Neural crest cell (in vitro differentiated cells): ENCODE results near the gene GSC. TPM values are rescaled to one million over a fixed set of nuclear protein-coding genes. Genes with fewer than 3 reads are reported as not detected.

ENCODE experiments used
- DNase-seq: peaks from one replicate; pipeline ENCODE4 v3.0.0; 2021; ENCODE audit warnings: low read depth, mixed read lengths, low spot score
- H3K27ac Mint-ChIP-seq: one replicate; pipeline ENCODE4 v1.8.0; 2021; ENCODE audit warnings: mild to moderate bottlenecking, mixed read lengths; ENCODE audit not compliant: unreplicated experiment
- H3K27me3 Mint-ChIP-seq: 2 replicates; pipeline ENCODE4 v1.8.0; 2021; ENCODE audit warnings: low read depth, mild to moderate bottlenecking, mixed read lengths
- H3K36me3 Mint-ChIP-seq: 2 replicates; pipeline ENCODE4 v1.8.0; 2021; ENCODE audit warnings: low read depth, mild to moderate bottlenecking, mixed read lengths
- H3K4me1 Mint-ChIP-seq: 2 replicates; pipeline ENCODE4 v1.8.0; 2021; ENCODE audit warnings: mixed read lengths
- H3K4me3 Mint-ChIP-seq: one replicate; pipeline ENCODE4 v1.8.0; 2021; ENCODE audit warnings: mild to moderate bottlenecking, mixed read lengths
- H3K9me3 Mint-ChIP-seq: 2 replicates; pipeline ENCODE4 v1.8.0; 2021; ENCODE audit warnings: mixed read lengths
- total RNA-seq: library from RNA; stranded (reverse); gene quantifications from 2 replicates; pipeline ENCODE4 v1.2.1, GENCODE V29; 2021
- TF ChIP-seq, protein P1 (sequence below): fragments of 200-600 bp; sonication (generic); conservative IDR thresholded peaks from 2 replicates; pipeline ENCODE4 v1.5.0; 2021; ENCODE audit warnings: antibody characterized with exemption, mild to moderate bottlenecking

GSC gene
- total RNA-seq, 1 donor from 2014 or later, result not detected

- Mint-ChIP-seq H3K9me3 (no peaks in the 10 kb centered on the region), H3K4me3 (no peak overlapping the region), H3K36me3 (no peaks in the 10 kb centered on the region), H3K4me1 (peaks cover 19% of the 10 kb centered on the region), H3K27me3 (peaks cover 90% of the 10 kb centered on the region), H3K27ac (no peak overlapping the region)
- no peak for DNase-seq
- TF ChIP-seq, protein P1, sequence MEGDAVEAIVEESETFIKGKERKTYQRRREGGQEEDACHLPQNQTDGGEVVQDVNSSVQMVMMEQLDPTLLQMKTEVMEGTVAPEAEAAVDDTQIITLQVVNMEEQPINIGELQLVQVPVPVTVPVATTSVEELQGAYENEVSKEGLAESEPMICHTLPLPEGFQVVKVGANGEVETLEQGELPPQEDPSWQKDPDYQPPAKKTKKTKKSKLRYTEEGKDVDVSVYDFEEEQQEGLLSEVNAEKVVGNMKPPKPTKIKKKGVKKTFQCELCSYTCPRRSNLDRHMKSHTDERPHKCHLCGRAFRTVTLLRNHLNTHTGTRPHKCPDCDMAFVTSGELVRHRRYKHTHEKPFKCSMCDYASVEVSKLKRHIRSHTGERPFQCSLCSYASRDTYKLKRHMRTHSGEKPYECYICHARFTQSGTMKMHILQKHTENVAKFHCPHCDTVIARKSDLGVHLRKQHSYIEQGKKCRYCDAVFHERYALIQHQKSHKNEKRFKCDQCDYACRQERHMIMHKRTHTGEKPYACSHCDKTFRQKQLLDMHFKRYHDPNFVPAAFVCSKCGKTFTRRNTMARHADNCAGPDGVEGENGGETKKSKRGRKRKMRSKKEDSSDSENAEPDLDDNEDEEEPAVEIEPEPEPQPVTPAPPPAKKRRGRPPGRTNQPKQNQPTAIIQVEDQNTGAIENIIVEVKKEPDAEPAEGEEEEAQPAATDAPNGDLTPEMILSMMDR, result no peak
Measured at GRCh38 chr14:94764573-94764972, 5.3 kb downstream of the GSC start.

GRCh38 chr14:94762431-94762830 lies 7.5 kb downstream of the GSC start:
- H3K27me3 Mint-ChIP-seq, result peaks cover 79% of the 10 kb centered on the region
- no peak for DNase-seq
- H3K4me3 Mint-ChIP-seq, result no peak overlapping the region
- no peaks in the 10 kb centered on the region for H3K36me3 Mint-ChIP-seq
- TF ChIP-seq, protein P1, result no peak
- H3K27ac Mint-ChIP-seq, result no peak overlapping the region
- H3K4me1 Mint-ChIP-seq, result peaks cover 5% of the 10 kb centered on the region
- no peaks in the 10 kb centered on the region for H3K9me3 Mint-ChIP-seq

- H3K27me3 Mint-ChIP-seq, result peaks cover 75% of the 10 kb centered on the region
- H3K36me3 Mint-ChIP-seq, result no peaks in the 10 kb centered on the region
- no peaks in the 10 kb centered on the region for H3K9me3 Mint-ChIP-seq
- no peak overlapping the region for H3K27ac Mint-ChIP-seq
- DNase-seq, result no peak
- peaks cover 4% of the 10 kb centered on the region for H3K4me1 Mint-ChIP-seq
- TF ChIP-seq, protein P1, result no peak
- no peak overlapping the region for H3K4me3 Mint-ChIP-seq
Measured at GRCh38 chr14:94761997-94762377, 7.9 kb downstream of the GSC start.

DNA sequence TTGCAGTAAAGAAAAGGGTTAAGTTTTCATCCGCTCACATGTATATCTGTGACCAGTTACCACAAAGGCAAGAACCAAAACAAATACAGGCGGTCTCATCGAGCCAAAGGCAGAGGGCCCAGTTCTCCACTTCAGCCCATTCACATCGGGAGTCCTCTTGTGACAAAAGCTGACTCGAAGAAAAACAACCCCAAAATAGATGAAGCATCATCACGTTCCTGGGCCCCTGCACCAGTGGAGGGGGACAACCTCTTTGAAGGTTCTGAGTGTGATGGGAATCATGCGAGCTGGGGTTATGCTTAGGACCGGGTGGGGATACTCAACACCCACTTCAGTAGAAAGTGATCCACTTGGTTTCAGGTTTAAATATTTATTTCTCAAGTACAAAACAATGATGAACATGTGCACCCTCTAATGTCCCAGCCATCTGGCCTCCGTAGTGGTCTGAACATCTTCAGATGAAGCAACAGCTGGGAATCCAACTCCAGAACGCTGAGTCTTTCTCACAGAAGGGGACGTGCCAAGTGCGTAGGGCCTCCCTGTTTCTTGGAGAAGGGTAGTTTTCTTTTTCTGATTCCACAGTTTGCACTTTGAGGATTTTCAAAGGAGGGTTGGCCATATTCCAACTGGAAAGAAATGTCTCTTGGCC lies 8.4 kb downstream of the GSC start:
- Mint-ChIP-seq H3K9me3 (no peaks in the 10 kb centered on the region), H3K27ac (no peak overlapping the region), H3K4me3 (no peak overlapping the region), H3K27me3 (peaks cover 72% of the 10 kb centered on the region), H3K4me1 (peaks cover 4% of the 10 kb centered on the region), H3K36me3 (no peaks in the 10 kb centered on the region)
- no peak for DNase-seq
- TF ChIP-seq, protein P1, result no peak

DNA sequence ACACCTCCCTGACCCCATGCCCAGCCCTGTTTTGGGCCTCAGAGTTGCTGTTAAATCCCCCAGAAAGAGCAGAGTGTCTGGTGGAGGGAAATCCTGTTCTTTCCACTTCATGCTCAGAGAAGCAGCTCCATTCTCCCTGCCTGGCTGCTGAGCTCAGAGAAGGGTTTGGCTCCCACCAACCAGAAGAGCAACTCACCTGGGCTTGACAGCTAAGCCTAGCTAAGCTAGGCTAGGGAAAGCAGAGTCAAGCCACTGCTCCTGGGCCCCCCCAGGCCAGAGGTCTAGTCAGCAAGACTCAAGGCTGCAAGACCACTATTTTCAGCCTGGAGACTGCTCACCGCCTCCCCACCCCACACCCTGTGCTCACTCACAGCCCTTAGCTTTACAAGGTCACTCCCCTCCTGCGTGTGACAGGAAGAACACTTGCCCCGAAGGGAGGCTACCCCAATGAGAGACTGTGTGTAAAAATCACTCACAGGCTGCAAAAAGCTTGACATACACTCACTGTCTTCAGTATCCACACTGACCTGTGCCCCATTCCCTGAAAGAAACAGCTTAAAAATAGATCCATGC lies 13.5 kb downstream of the GSC start:
- H3K36me3 Mint-ChIP-seq, result no peaks in the 10 kb centered on the region
- no peaks in the 10 kb centered on the region for H3K9me3 Mint-ChIP-seq
- no peak overlapping the region for H3K4me3 Mint-ChIP-seq
- H3K27ac Mint-ChIP-seq, result peak overlapping the region; percentile 50
- DNase-seq, result no peak
- H3K4me1 Mint-ChIP-seq, result peaks cover 8% of the 10 kb centered on the region
- peaks cover 24% of the 10 kb centered on the region for H3K27me3 Mint-ChIP-seq
- TF ChIP-seq, protein P1, result no peak
